HT1080 (cell line): ENCODE results near the gene SCMH1. TPM values are rescaled to one million over a fixed set of nuclear protein-coding genes. Genes with fewer than 3 reads are reported as not detected.

ENCODE experiments used
- DNase-seq: peaks from one replicate; pipeline ENCODE4 v3.0.0-alpha.2; 2015; ENCODE audit warnings: low read depth
- polyA plus RNA-seq, 2 experiments: library from polyadenylated mRNA; depleted of rRNA; stranded (reverse); fragments of >200 nt; gene quantifications; 2 replicates each; pipeline ENCODE4 v1.2.3, GENCODE V29; 2015
- total RNA-seq: library from RNA; depleted of rRNA; stranded (reverse); fragments of >200 nt; shearing (Covaris generic); gene quantifications from 2 replicates; pipeline ENCODE4 v1.2.3, GENCODE V29; 2014; rRNA removed

Gene SCMH1
- 31.8 and 39.2 TPM in 2 replicates for total RNA-seq
- polyA plus RNA-seq (2015; cell fraction: cytosol; rRNA removed): 20.8 and 21.8 TPM in 2 replicates
- polyA plus RNA-seq (2015; cell fraction: nucleus; rRNA removed): 23.8 and 29.4 TPM in 2 replicates

GRCh38 chr1:41241749-41242341, at the start of gene SCMH1:
TSS of gene SCMH1 (minus strand) at chr1:41242306. CDS start at chr1:41186133, 56,173 bp downstream.
- DNase-seq: peak; percentile 24

GRCh38 chr1:41291195-41291594, 49.1 kb upstream of the SCMH1 start:
- DNase-seq: no peak

- DNase-seq: no peak
Observed at GRCh38 chr1:41289196-41289595, 47.1 kb upstream of the SCMH1 start.

GRCh38 chr1:41286992-41287391, 44.9 kb upstream of the SCMH1 start:
- no peak for DNase-seq

GRCh38 chr1:41286486-41286885, 44.4 kb upstream of the SCMH1 start:
- DNase-seq: no peak

- DNase-seq: no peak
Observed at GRCh38 chr1:41285818-41286217, 43.7 kb upstream of the SCMH1 start.

- no peak for DNase-seq
Observed at GRCh38 chr1:41284121-41284520, 42.0 kb upstream of the SCMH1 start.

GRCh38 chr1:41282679-41283317, 40.7 kb upstream of the SCMH1 start:
- DNase-seq: peak; percentile 17

- DNase-seq: no peak
Observed at GRCh38 chr1:41281334-41281733, 39.2 kb upstream of the SCMH1 start.

- no peak for DNase-seq
Observed at GRCh38 chr1:41280202-41281032, 38.3 kb upstream of the SCMH1 start.

- no peak for DNase-seq
Observed at GRCh38 chr1:41278076-41278475, 36.0 kb upstream of the SCMH1 start.

- no peak for DNase-seq
Observed at GRCh38 chr1:41277371-41277975, 35.4 kb upstream of the SCMH1 start.

- no peak for DNase-seq
Observed at GRCh38 chr1:41275831-41276230, 33.7 kb upstream of the SCMH1 start.

- no peak for DNase-seq
Observed at GRCh38 chr1:41274752-41275545, 32.8 kb upstream of the SCMH1 start.

- no peak for DNase-seq
Observed at GRCh38 chr1:41272601-41273000, 30.5 kb upstream of the SCMH1 start.

GRCh38 chr1:41268154-41268770, 26.2 kb upstream of the SCMH1 start:
- DNase-seq: peak; percentile 69

- no peak for DNase-seq
Observed at GRCh38 chr1:41261926-41262618, 20.0 kb upstream of the SCMH1 start.

GRCh38 chr1:41260768-41261167, 18.7 kb upstream of the SCMH1 start:
- no peak for DNase-seq

- no peak for DNase-seq
Observed at GRCh38 chr1:41259221-41259620, 17.1 kb upstream of the SCMH1 start.

GRCh38 chr1:41255978-41256377, 13.9 kb upstream of the SCMH1 start:
- no peak for DNase-seq
